SU-DHL-6 (cell line): ENCODE data around the gene OR51E2.

Experiments
- CTCF ChIP-seq: fragments of 200-600 bp; sonication (generic); IDR thresholded peaks from one replicate; pipeline ENCODE4 v1.5.1; 2017; ENCODE audit warnings: antibody characterized with exemption, mild to moderate bottlenecking, low read length, moderate library complexity; ENCODE audit not compliant: insufficient read depth, poor library complexity, severe bottlenecking
- EZH2phosphoT487 ChIP-seq: fragments of 200-600 bp; sonication (generic), shearing (Covaris generic); conservative IDR thresholded peaks from 2 replicates; pipeline ENCODE4 v1.6.1; 2018; ENCODE audit warnings: mild to moderate bottlenecking, antibody characterized with exemption, low read length, moderate library complexity, mixed read lengths

DNA sequence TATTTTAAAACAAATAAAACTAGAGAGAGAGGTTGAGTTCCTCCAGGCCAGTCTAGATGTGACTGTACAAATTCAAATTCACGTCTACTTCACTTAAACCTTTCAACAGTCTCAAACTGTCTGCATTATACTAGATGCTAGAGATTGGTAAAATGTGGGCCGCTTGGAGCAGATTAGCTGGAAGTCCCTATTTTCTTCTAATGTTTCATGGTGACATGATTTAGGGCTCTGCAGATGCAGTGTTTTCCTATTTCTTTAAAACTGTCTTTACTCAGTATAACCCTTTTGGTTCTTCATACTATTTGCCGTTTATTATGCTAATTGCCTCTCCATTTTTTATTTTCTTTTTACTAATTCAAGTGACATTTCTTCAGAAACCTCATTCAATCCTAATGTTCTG is 33.5 kb downstream of the OR51E2 start:
- no peak for TF ChIP-seq CTCF
- no peak for TF ChIP-seq EZH2phosphoT487
